Ovary (tissue), 3 donors: Measurements from ENCODE around the gene PLSCR1.

Experiments used
- POLR2A ChIP-seq: fragments of 450-650 bp; IDR thresholded peaks from one replicate; pipeline ENCODE4 v1.6.1; 2017; ENCODE audit warnings: antibody characterized with exemption, mild to moderate bottlenecking, moderate library complexity
- TF ChIP-seq, protein P1 (sequence below), 3 donors: fragments of 450-650 bp in 2 of 3; fragments of 200-600 bp in 1 of 3; IDR thresholded peaks; one replicate each; pipeline versions ENCODE4 v1.5.1 to v1.8.0; 2016 to 2022; ENCODE audit warnings: antibody characterized with exemption in 3 of 3, mild to moderate bottlenecking in 1 of 3
- donor health status: DM: no; HTN: no; CAD: no.

DNA sequence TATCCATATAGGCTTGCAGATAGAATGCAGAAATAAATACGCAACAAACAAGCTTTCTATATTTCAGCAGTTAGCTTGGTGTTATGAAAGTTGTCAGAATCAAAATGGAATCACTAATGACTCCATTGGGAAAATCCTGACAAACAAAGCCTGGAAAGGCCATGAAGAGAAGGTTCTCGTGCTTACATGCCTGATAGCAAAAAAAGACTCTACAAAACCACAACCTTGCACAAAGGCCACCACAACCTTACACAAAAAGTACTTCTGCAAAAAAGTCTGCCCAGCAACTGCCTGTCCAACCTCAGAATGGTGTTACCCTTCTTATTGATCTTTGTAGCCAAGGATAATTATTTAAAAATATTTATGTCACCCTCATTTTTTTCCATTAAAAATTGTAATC, 14.4 kb upstream of the PLSCR1 start:
- TF ChIP-seq, protein P1, sequence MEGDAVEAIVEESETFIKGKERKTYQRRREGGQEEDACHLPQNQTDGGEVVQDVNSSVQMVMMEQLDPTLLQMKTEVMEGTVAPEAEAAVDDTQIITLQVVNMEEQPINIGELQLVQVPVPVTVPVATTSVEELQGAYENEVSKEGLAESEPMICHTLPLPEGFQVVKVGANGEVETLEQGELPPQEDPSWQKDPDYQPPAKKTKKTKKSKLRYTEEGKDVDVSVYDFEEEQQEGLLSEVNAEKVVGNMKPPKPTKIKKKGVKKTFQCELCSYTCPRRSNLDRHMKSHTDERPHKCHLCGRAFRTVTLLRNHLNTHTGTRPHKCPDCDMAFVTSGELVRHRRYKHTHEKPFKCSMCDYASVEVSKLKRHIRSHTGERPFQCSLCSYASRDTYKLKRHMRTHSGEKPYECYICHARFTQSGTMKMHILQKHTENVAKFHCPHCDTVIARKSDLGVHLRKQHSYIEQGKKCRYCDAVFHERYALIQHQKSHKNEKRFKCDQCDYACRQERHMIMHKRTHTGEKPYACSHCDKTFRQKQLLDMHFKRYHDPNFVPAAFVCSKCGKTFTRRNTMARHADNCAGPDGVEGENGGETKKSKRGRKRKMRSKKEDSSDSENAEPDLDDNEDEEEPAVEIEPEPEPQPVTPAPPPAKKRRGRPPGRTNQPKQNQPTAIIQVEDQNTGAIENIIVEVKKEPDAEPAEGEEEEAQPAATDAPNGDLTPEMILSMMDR (IDR thresholded peaks at IDR 0.05), result no peak
- no peak for TF ChIP-seq POLR2A
